ENCODE measurements around the gene JUNB. TPM values are rescaled to one million over a fixed set of nuclear protein-coding genes. Genes with fewer than 3 reads are reported as not detected.

JUNB gene
- total and polyA plus RNA-seq, 2 of the 8 experiments (the other 6 are each of a cell fraction or from before 2014, with no cell fraction given): 7.4 to 10.0 TPM

DNA sequence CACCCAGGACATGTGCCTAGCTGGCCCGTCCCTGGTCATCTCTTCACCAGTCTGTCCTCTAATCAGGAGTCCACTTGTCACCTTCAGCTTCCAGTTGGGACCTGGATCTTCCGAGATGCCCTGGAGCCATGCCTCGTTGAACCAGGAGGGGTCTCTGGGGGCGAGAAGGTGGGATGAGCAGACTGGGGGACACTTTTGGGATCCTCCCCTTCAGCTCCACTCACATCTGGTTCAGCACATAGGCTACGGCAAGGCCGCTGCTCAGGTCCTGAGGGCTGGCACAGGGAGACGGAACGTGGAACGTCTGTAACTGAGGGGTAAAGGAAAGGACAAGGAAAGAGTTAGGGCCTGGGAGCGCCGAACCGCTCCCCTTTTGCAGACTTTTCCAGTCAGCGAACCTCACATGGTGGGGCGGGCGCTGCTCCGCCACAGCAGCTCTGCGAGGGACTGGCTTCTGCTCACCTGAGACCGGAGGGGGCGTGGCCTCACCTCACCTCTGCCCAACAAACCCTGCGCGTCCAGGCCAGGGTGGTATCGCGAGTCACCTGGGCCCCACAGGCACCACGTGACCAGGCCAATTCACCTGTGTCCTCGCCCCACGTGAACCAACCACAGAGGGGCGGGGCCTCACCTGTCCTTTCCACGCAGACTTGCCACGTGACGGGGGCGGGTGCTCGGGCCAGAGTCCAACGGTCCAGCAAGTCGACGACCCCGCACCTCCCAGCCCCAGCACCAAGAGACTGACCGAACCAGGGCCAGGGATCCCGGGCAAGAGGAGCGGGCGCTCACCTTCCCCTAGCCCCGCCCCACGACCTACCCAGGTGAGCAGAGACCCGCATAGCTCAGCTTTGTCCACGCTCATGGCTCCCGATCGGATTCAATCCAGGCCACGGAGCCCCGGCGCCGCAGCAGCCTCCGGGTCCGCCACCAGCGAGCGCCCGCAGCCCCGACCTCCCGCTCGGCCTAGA lies 16.4 kb upstream of the JUNB start, which contains the start of gene HOOK2:
TSS of gene HOOK2 (minus strand) at position 965 of the 968 bp plus-strand sequence. CDS start at position 862, 103 bp downstream.
- Histone ChIP-seq H3K4me3 (ENCODE audit: extremely low read depth in 1 of 4, insufficient read depth in 2 of 4, low read depth in 3 of 4, low read length in 4 of 4) (peak within 1 kb of the TSS; percentile 53 to 92 (median 60)), H3K23ac (ENCODE audit: insufficient read length) (no peak within 1 kb of the TSS), H3K27me3 (replicated peaks in 1 of 4; ENCODE audit: control insufficient read depth in 3 of 4, extremely low read depth in 1 of 4, insufficient read depth in 3 of 4, low read length in 3 of 4) (no peaks in the 10 kb centered on the region), H3K4me2 (ENCODE audit: insufficient read depth in 1 of 2, low read depth in 2 of 2, low read length in 2 of 2) (peak within 1 kb of the TSS; percentile 80 to 92), H2AFZ (ENCODE audit: low read length) (peak within 1 kb of the TSS; percentile 90; the same call in 1 of the 2 replicates), H2BK12ac (ENCODE audit: low read depth, low read length) (no peak within 1 kb of the TSS), H2AK5ac (ENCODE audit: low read depth, low read length) (no peak within 1 kb of the TSS), H3K9ac (replicated peaks in 1 of 4; ENCODE audit: extremely low read depth in 1 of 4, low read depth in 3 of 4, low read length in 3 of 4) (peak within 1 kb of the TSS; percentile 49 to 86 (median 68)), H3K18ac (ENCODE audit: extremely low read depth, low read length) (peak within 1 kb of the TSS; percentile 98), H3K36me3 (ENCODE audit: control insufficient read depth in 2 of 4, insufficient read depth in 4 of 4, low read length in 3 of 4) (peaks cover 0 to 9% (median 5%) of the 10 kb centered on the region in 4 experiments; a peak in 6 of 8 replicates), H2BK15ac (ENCODE audit: low read length) (no peak within 1 kb of the TSS), H4K8ac (ENCODE audit: extremely low read depth, insufficient read depth, low read length) (peak within 1 kb of the TSS; percentile 92), H3K4ac (replicated peaks; ENCODE audit: insufficient read length, low read depth, low read length) (peak within 1 kb of the TSS; percentile 10), H4K5ac (ENCODE audit: insufficient read length, low read depth, low read length) (peak within 1 kb of the TSS; percentile 92), H3K4me1 (replicated peaks in 1 of 4; ENCODE audit: control insufficient read depth in 3 of 4, insufficient read depth in 4 of 4, low read length in 3 of 4) (peaks cover 2 to 24% (median 15%) of the 10 kb centered on the region in 4 experiments), H2BK5ac (ENCODE audit: low read depth, low read length) (peak within 1 kb of the TSS; percentile 96; the same call in 1 of the 2 replicates), H3K14ac (ENCODE audit: insufficient read length) (no peak within 1 kb of the TSS), H3K27ac (ENCODE audit: low read depth, low read length) (peak within 1 kb of the TSS; percentile 85), H3K56ac (replicated peaks; ENCODE audit: insufficient read length, low read depth, low read length) (peak within 1 kb of the TSS; percentile 91), H2BK20ac (ENCODE audit: low read length) (no peak within 1 kb of the TSS), H3K79me2 (ENCODE audit: control insufficient read depth in 1 of 2, insufficient read depth in 2 of 2, low read length in 2 of 2) (no peaks in the 10 kb centered on the region), H3K23me2 (ENCODE audit: low read depth, low read length) (peaks cover 18% of the 10 kb centered on the region; the same call in 1 of the 2 replicates), H3K9me3 (ENCODE audit: insufficient read depth in 2 of 2, low read depth in 1 of 2, low read length in 1 of 2) (no peaks in the 10 kb centered on the region), H4K20me1 (replicated peaks in 1 of 2; ENCODE audit: control insufficient read depth in 1 of 2, insufficient read depth in 2 of 2, low read length in 2 of 2) (peaks cover 0 to 3% of the 10 kb centered on the region in 2 experiments), H4K91ac (replicated peaks; ENCODE audit: insufficient read length, low read length) (peak within 1 kb of the TSS; percentile 93), H3K79me1 (ENCODE audit: low read depth, low read length) (no peaks in the 10 kb centered on the region), H2BK120ac (replicated peaks; ENCODE audit: low read depth, low read length) (no peak within 1 kb of the TSS)
- DNase-seq (ENCODE audit: low read depth in 1 of 2, low spot score in 2 of 2): peak in 1 of 2 experiments; percentile 93
- 17% methylated on average over 35 of the region's 58 CpGs; no CpG with 5 or more reads in 1 of the 2 experiments for WGBS, 2 experiments (ENCODE audit: extremely low coverage in 1 of 2, insufficient coverage in 1 of 2, insufficient read length in 1 of 2, insufficient replicate concordance in 2 of 2, low coverage in 1 of 2, low lambda C conversion rate in 2 of 2, missing lambda C conversion rate in 1 of 2)
- ChIA-PET CTCF (ENCODE audit: partially characterized antibody) (interaction anchor here (0.6 to 11.2 kb wide), 15 partner anchors 12 to 274 kb away, joined by 3 to 137 read pairs (median 4); partner anchors contain the start of genes GET3, JUNB, PRDX2 and THSD8), POLR2A (ENCODE audit: partially characterized antibody) (interaction anchor here (0.6 to 16.6 kb wide), 11 partner anchors 11 to 169 kb away, joined by 3 to 317 read pairs (median 5); partner anchors contain the start of genes DNASE2, JUNB, PRDX2 and THSD8)
- no peak for FAIRE-seq
- TF ChIP-seq SP1 (IDR thresholded peaks at IDR 0.05; ENCODE audit: low read depth, low read length) (no peak; the same call in 1 of the 2 replicates), SIX5 (IDR thresholded peaks at IDR 0.05; ENCODE audit: low read depth, low read length) (no peak), PHF8 (conservative IDR thresholded peaks at IDR 0.05; ENCODE audit: low read depth, low read length) (peak; percentile 84), SUZ12 (IDR thresholded peaks at IDR 0.05; ENCODE audit: low read length) (no peak), RXRA (IDR thresholded peaks at IDR 0.05; ENCODE audit: insufficient read depth, low read depth, low read length) (no peak), RNF2 (IDR thresholded peaks at IDR 0.05; ENCODE audit: borderline replicate concordance, low read depth, low read length, missing control alignments, poor library complexity, severe bottlenecking) (no peak), EP300 (IDR thresholded peaks at IDR 0.05; ENCODE audit: borderline replicate concordance in 1 of 2, low read depth in 2 of 2, low read length in 2 of 2) (no peak)
- TF ChIP-seq, protein P1, sequence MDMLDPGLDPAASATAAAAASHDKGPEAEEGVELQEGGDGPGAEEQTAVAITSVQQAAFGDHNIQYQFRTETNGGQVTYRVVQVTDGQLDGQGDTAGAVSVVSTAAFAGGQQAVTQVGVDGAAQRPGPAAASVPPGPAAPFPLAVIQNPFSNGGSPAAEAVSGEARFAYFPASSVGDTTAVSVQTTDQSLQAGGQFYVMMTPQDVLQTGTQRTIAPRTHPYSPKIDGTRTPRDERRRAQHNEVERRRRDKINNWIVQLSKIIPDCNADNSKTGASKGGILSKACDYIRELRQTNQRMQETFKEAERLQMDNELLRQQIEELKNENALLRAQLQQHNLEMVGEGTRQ (IDR thresholded peaks at IDR 0.05; ENCODE audit: low read length): peak; percentile 97
